ENCODE results near the gene TMEM260.
"Not testable (repeated sequence)": the region's sequence is repeated elsewhere in the genome, so short reads cannot be mapped to it uniquely, and the experiment has no call there.

Gene TMEM260

GRCh38 chr14:56603648-56604047 is 24.1 kb downstream of the TMEM260 start:
- no peak for DNase-seq

GRCh38 chr14:56608689-56609088 is 29.1 kb downstream of the TMEM260 start:
- DNase-seq: no peak

GRCh38 chr14:56611663-56612062 is 32.1 kb downstream of the TMEM260 start:
- not testable (repeated sequence) for DNase-seq

GRCh38 chr14:56617084-56617483 is 37.5 kb downstream of the TMEM260 start:
- DNase-seq: no peak

GRCh38 chr14:56630707-56631106 is 51.1 kb downstream of the TMEM260 start:
- DNase-seq: no peak

GRCh38 chr14:56632195-56632594 is 52.6 kb downstream of the TMEM260 start:
- DNase-seq: no peak

GRCh38 chr14:56633544-56633943 is 53.9 kb downstream of the TMEM260 start:
- DNase-seq: no peak

- DNase-seq: no peak
Measured at GRCh38 chr14:56635041-56635440, 55.4 kb downstream of the TMEM260 start.

GRCh38 chr14:56647493-56647892 is 67.9 kb downstream of the TMEM260 start:
- DNase-seq: no peak

- peak; percentile 96 for DNase-seq
Measured at GRCh38 chr14:56648508-56649301, 69.1 kb downstream of the TMEM260 start.

GRCh38 chr14:56649382-56649781 is 69.8 kb downstream of the TMEM260 start:
- DNase-seq: no peak

GRCh38 chr14:56650048-56650447 is 70.5 kb downstream of the TMEM260 start:
- DNase-seq: no peak

- DNase-seq: peak; percentile 89
Measured at GRCh38 chr14:56650979-56651378, 71.4 kb downstream of the TMEM260 start.

- no peak for DNase-seq
Measured at GRCh38 chr14:56657604-56658003, 78.0 kb downstream of the TMEM260 start.

- no peak for DNase-seq
Measured at GRCh38 chr14:56659378-56659777, 79.8 kb downstream of the TMEM260 start.

GRCh38 chr14:56659964-56660551 is 80.5 kb downstream of the TMEM260 start:
- peak; percentile 93 for DNase-seq

GRCh38 chr14:56660677-56661389 is 81.2 kb downstream of the TMEM260 start:
- peak; percentile 96 for DNase-seq

- DNase-seq: no peak
Measured at GRCh38 chr14:56661478-56661877, 81.9 kb downstream of the TMEM260 start.

GRCh38 chr14:56664811-56665421 is 85.3 kb downstream of the TMEM260 start:
- DNase-seq: no peak

- no peak for DNase-seq
Measured at GRCh38 chr14:56666294-56666693, 86.7 kb downstream of the TMEM260 start.

- DNase-seq: no peak
Measured at GRCh38 chr14:56666716-56667115, 87.1 kb downstream of the TMEM260 start.

GRCh38 chr14:56667290-56667689 is 87.7 kb downstream of the TMEM260 start:
- DNase-seq: not testable (repeated sequence)

- no peak for DNase-seq
Measured at GRCh38 chr14:56676042-56676441, 96.4 kb downstream of the TMEM260 start.

Measured in NCI-H2029 (cell line).